ENCODE results near the gene ARID3C.

The ARID3C gene

GRCh38 chr9:34603610-34604231, 25.1 kb downstream of the ARID3C start:
- Histone ChIP-seq H3K27me3 (peaks cover 62% of the 10 kb centered on the region), H3K9me3 (no peaks in the 10 kb centered on the region), H3K27ac (no peak overlapping the region), H3K36me3 (no peaks in the 10 kb centered on the region), H3K4me1 (ENCODE audit: control insufficient read depth in 1 of 2, insufficient read depth in 1 of 2, low read depth in 1 of 2, low read length in 1 of 2) (no peaks in the 10 kb centered on the region), H3K4me3 (ENCODE audit: low read depth in 1 of 2, low read length in 1 of 2) (no peak overlapping the region)
- peak; percentile 88 for TF ChIP-seq CTCF (IDR thresholded peaks at IDR 0.05)

GRCh38 chr9:34601937-34602573, 26.8 kb downstream of the ARID3C start:
- H3K4me3 ChIP-seq (ENCODE audit: low read depth in 1 of 2, low read length in 1 of 2), result no peak overlapping the region
- no peak overlapping the region for H3K27ac ChIP-seq
- H3K27me3 ChIP-seq, result peaks cover 63% of the 10 kb centered on the region
- H3K4me1 ChIP-seq (ENCODE audit: control insufficient read depth in 1 of 2, insufficient read depth in 1 of 2, low read depth in 1 of 2, low read length in 1 of 2), result no peaks in the 10 kb centered on the region
- no peaks in the 10 kb centered on the region for H3K9me3 ChIP-seq
- H3K36me3 ChIP-seq, result no peaks in the 10 kb centered on the region
- TF ChIP-seq CTCF (IDR thresholded peaks at IDR 0.05), result no peak

- Histone ChIP-seq H3K4me3 (ENCODE audit: low read depth in 1 of 2, low read length in 1 of 2) (no peak overlapping the region), H3K36me3 (no peaks in the 10 kb centered on the region), H3K4me1 (ENCODE audit: control insufficient read depth in 1 of 2, insufficient read depth in 1 of 2, low read depth in 1 of 2, low read length in 1 of 2) (no peaks in the 10 kb centered on the region), H3K27ac (no peak overlapping the region), H3K27me3 (peaks cover 64% of the 10 kb centered on the region), H3K9me3 (no peaks in the 10 kb centered on the region)
- TF ChIP-seq CTCF (IDR thresholded peaks at IDR 0.05), result no peak
These were observed 28.0 kb downstream of the ARID3C start for GRCh38 chr9:34600908-34601307.

- Histone ChIP-seq H3K4me3 (ENCODE audit: low read depth in 1 of 2, low read length in 1 of 2) (no peak overlapping the region), H3K9me3 (no peaks in the 10 kb centered on the region), H3K36me3 (no peaks in the 10 kb centered on the region), H3K27me3 (peaks cover 61% of the 10 kb centered on the region), H3K4me1 (ENCODE audit: control insufficient read depth in 1 of 2, insufficient read depth in 1 of 2, low read depth in 1 of 2, low read length in 1 of 2) (no peaks in the 10 kb centered on the region), H3K27ac (no peak overlapping the region)
- no peak for TF ChIP-seq CTCF (IDR thresholded peaks at IDR 0.05)
These were observed 29.3 kb downstream of the ARID3C start for GRCh38 chr9:34599546-34599945.

GRCh38 chr9:34594177-34594576, 34.7 kb downstream of the ARID3C start:
- no peak for TF ChIP-seq CTCF (IDR thresholded peaks at IDR 0.05)
- no peak overlapping the region for H3K27ac ChIP-seq
- no peak overlapping the region for H3K4me3 ChIP-seq (ENCODE audit: low read depth in 1 of 2, low read length in 1 of 2)
- no peaks in the 10 kb centered on the region for H3K36me3 ChIP-seq
- H3K27me3 ChIP-seq, result peaks cover 87% of the 10 kb centered on the region
- no peaks in the 10 kb centered on the region for H3K9me3 ChIP-seq
- peaks cover 19 to 22% of the 10 kb centered on the region in 2 experiments for H3K4me1 ChIP-seq (ENCODE audit: control insufficient read depth in 1 of 2, insufficient read depth in 1 of 2, low read depth in 1 of 2, low read length in 1 of 2)
